K562 (cell line): ENCODE results near the gene CYB5RL. TPM values are rescaled to one million over a fixed set of nuclear protein-coding genes. Genes with fewer than 3 reads are reported as not detected.

Experiments used
- ATAC-seq: fragments of 200-7000 bp; cut with Tn5 transposase; 3 replicates; pipeline ENCODE4 v1.9.1; 2020; ENCODE audit warnings: moderate library complexity
- BruUV-seq: library from RNA; stranded (reverse); fragments of 400-500 nt; replicated peaks from 2 replicates; lab custom pipeline; 2021; lab: Mats Ljungman, UMichigan
- CTCF ChIA-PET: fragments of 300-600 bp; formaldehyde crosslinking; extraction: SDS; loops from one replicate; lab custom pipeline; 2021; ENCODE audit warnings: low intra/inter-chr PET ratio; lab: Yijun Ruan, JAX
- POLR2A ChIA-PET: fragments of 300-600, 350-650 bp; sonication (Branson Sonifier 250); formaldehyde crosslinking; extraction: SDS; loops from one replicate; lab custom pipeline; 2021; ENCODE audit warnings: antibody characterized with exemption, inconsistent platforms; lab: Yijun Ruan, JAX
- DNase-seq, 4 experiments: peaks; one replicate each; pipeline versions ENCODE4 v3.0.0 to v3.0.0-alpha.2; 2011 to 2018; ENCODE audit warnings: low spot score in 3 of 4, mixed read lengths in 3 of 4; ENCODE audit errors: extremely low read depth in 1 of 4
- FAIRE-seq: peaks from 2 replicates; lab custom pipeline; 2011; peaks lifted over from hg19 to GRCh38; lab: Jason Lieb, UNC
- H2AFZ ChIP-seq: 2 replicates; pipeline ENCODE4 v1.6.0; 2011; ENCODE audit warnings: low read depth, low read length, control low read depth, inconsistent platforms
- H3K27ac ChIP-seq: fragments of 200-600 bp; 3 replicates; pipeline ENCODE4 v1.8.0; 2011; ENCODE audit warnings: low read depth, mild to moderate bottlenecking, control low read depth, inconsistent platforms, low read length, moderate library complexity, mixed read lengths; ENCODE audit errors: extremely low read depth
- H3K27me3 ChIP-seq, 2 experiments: fragments of 300-600 bp in 1 of 2; 2 replicates in 1 of 2; 3 replicates in 1 of 2; pipeline versions ENCODE4 v1.6.0 to v1.8.0; 2011; ENCODE audit warnings: inconsistent platforms in 2 of 2, low read length in 2 of 2, mild to moderate bottlenecking in 1 of 2, mixed read lengths in 1 of 2, moderate library complexity in 1 of 2; ENCODE audit not compliant: control insufficient read depth in 2 of 2, insufficient read depth in 2 of 2
- H3K36me3 ChIP-seq: fragments of 300-600 bp; 3 replicates; pipeline ENCODE4 v1.8.0; 2011; ENCODE audit warnings: mild to moderate bottlenecking, low read length, inconsistent platforms; ENCODE audit not compliant: control insufficient read depth, insufficient read depth
- H3K4me1 ChIP-seq, 2 experiments: fragments of 200-600 bp in 1 of 2; replicated peaks in 1 of 2; 2 replicates in 1 of 2; 3 replicates in 1 of 2; pipeline versions ENCODE4 v1.5.1 to v1.8.0; 2011; ENCODE audit warnings: inconsistent platforms in 2 of 2, low read length in 2 of 2, mild to moderate bottlenecking in 1 of 2, mixed read lengths in 1 of 2, moderate library complexity in 1 of 2; ENCODE audit not compliant: control insufficient read depth in 2 of 2, insufficient read depth in 2 of 2
- H3K4me2 ChIP-seq: 2 replicates; pipeline ENCODE4 v1.6.1; 2011; ENCODE audit warnings: low read length, control low read depth, inconsistent platforms, mixed read lengths; ENCODE audit not compliant: insufficient read depth
- H3K4me3 ChIP-seq: fragments of 200-600 bp; sonication (generic), shearing (Covaris generic); 2 replicates; pipeline ENCODE4 v1.5.1; 2016; ENCODE audit warnings: control low read depth, inconsistent platforms
- H3K79me2 ChIP-seq: fragments of 200-600 bp; 3 replicates; pipeline ENCODE4 v1.8.0; 2011; ENCODE audit warnings: low read length, inconsistent platforms; ENCODE audit not compliant: control insufficient read depth, insufficient read depth
- H3K9ac ChIP-seq, 2 experiments: 2 replicates each; pipeline versions ENCODE4 v1.6.0 to v1.6.1; 2011; ENCODE audit warnings: low read depth in 2 of 2, low read length in 2 of 2, control low read depth in 1 of 2, inconsistent platforms in 1 of 2, mild to moderate bottlenecking in 1 of 2, mixed read lengths in 1 of 2; ENCODE audit not compliant: insufficient read depth in 1 of 2
- H3K9me1 ChIP-seq: one replicate; pipeline ENCODE4 v1.6.0; 2011; ENCODE audit warnings: inconsistent platforms, mild to moderate bottlenecking, low read length, moderate library complexity; ENCODE audit not compliant: control insufficient read depth, insufficient read depth
- H3K9me3 ChIP-seq: replicated peaks from 2 replicates; pipeline ENCODE4 v1.5.1; 2011; ENCODE audit warnings: low read depth, low read length, inconsistent platforms; ENCODE audit not compliant: control insufficient read depth, insufficient read depth
- H4K20me1 ChIP-seq: replicated peaks from 2 replicates; pipeline ENCODE4 v1.6.1; 2011; ENCODE audit warnings: low read length, inconsistent platforms, mixed read lengths; ENCODE audit not compliant: control insufficient read depth, insufficient read depth
- NFE2 ChIP-seq: IDR thresholded peaks from 2 replicates; pipeline ENCODE4 v1.6.1; 2014; ENCODE audit warnings: antibody characterized with exemption, low read depth
- WGBS: fragments of 100-300 bp; shearing (Covaris generic); methylation state at CpG from one replicate; pipeline ENCODE4 v1.1.6; 2016; ENCODE audit warnings: low coverage, mixed read lengths; ENCODE audit not compliant: insufficient coverage; ENCODE audit errors: missing lambda C conversion rate; 5-methylcytosine and 5-hydroxymethylcytosine counted together
- in situ Hi-C: fragments of 300-500 bp; cut with MboI; formaldehyde crosslinking; loops from 4 replicates; pipeline ENCODE4 v1.15.0; 2018; ENCODE audit warnings: inconsistent platforms, mixed read lengths
- intact Hi-C: fragments of 100-400 bp; cut with micrococcal nuclease; formaldehyde crosslinking; loops from 2 replicates; pipeline ENCODE4 v1.14.2; 2022
- polyA plus RNA-seq, 8 experiments: library from polyadenylated mRNA; depleted of rRNA in 4 of 8; stranded (reverse) in 5 of 8; unstranded in 3 of 8; fragments of >200 nt; fragmentation: Nextera tagmentation in 2 of 8; fragmentation: Illumina TruSeq in 1 of 8; extraction: Ambion mirVana in 2 of 8; extraction: Trizol in 1 of 8; gene quantifications; 2 replicates each; pipeline versions ENCODE4 v1.2.1 to v1.2.3, GENCODE V29; 2011 to 2014; ENCODE audit warnings: inconsistent platforms in 1 of 8, missing spikeins in 1 of 8
- total RNA-seq, 7 experiments: library from RNA; depleted of rRNA in 6 of 7; stranded (reverse); fragments of >200 nt in 6 of 7; fragmentation: Illumina TruSeq in 2 of 7; extraction: Trizol in 2 of 7; gene quantifications; 2 replicates each; pipeline versions ENCODE4 v1.2.1 to v1.2.3, GENCODE V29; 2011 to 2021; ENCODE audit warnings: low replicate concordance in 1 of 7
- TF ChIP-seq, protein P1 (sequence below): sonication (generic); formaldehyde crosslinking; IDR thresholded peaks from 2 replicates; pipeline ENCODE4 v1.8.0; 2022; ENCODE audit warnings: mild to moderate bottlenecking, missing genetic modification reagents

Gene CYB5RL
- total and polyA plus RNA-seq, 9 of the 15 experiments (the other 6 are each of a cell fraction or from before 2014, with no cell fraction given): 7.9 to 18.0 (median 11.2) TPM

DNA sequence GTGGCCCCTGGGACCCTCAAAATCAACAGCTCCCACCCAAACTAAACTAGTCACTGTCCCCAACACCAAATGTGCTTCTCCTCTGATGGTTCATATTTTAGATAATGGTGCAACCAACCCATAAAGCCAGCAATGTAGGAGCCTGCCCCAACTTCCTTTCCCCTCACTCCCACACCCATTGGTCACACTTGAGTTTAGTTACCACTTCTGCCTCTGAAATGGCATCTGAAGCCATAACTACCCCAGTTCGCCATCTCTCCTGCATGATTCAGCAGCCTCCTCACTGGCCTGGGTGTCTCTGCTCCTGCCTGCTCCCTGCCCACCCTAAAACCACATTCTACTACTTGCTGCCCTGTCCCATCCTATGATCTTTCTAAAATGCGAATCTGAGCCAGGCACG, 43.6 kb downstream of the CYB5RL start:
- no peaks in the 10 kb centered on the region for H3K36me3 ChIP-seq
- no peak overlapping the region for H3K4me2 ChIP-seq
- FAIRE-seq: no peak
- ATAC-seq: no peak
- H3K9me3 ChIP-seq: no peaks in the 10 kb centered on the region
- no peaks in the 10 kb centered on the region for H4K20me1 ChIP-seq
- H3K27me3 ChIP-seq: peaks cover 0 to 5% of the 10 kb centered on the region in 2 experiments; a peak in 1 of 5 replicates
- BruUV-seq: no TSS peak
- H2AFZ ChIP-seq: no peak overlapping the region
- CTCF ChIA-PET: no interaction called here
- POLR2A ChIA-PET: no interaction called here
- H3K79me2 ChIP-seq: no peaks in the 10 kb centered on the region
- peaks cover 0 to 9% of the 10 kb centered on the region in 2 experiments; a peak in 1 of 5 replicates for H3K4me1 ChIP-seq
- no peak overlapping the region for H3K27ac ChIP-seq
- intact Hi-C loops: no loop called here
- no peak overlapping the region for H3K9ac ChIP-seq
- in situ Hi-C loops: no loop called here
- DNase-seq: no peak
- WGBS: 20% methylated on average over 3 of the region's 3 CpGs
- no peak overlapping the region for H3K4me3 ChIP-seq
- TF ChIP-seq, protein P1, sequence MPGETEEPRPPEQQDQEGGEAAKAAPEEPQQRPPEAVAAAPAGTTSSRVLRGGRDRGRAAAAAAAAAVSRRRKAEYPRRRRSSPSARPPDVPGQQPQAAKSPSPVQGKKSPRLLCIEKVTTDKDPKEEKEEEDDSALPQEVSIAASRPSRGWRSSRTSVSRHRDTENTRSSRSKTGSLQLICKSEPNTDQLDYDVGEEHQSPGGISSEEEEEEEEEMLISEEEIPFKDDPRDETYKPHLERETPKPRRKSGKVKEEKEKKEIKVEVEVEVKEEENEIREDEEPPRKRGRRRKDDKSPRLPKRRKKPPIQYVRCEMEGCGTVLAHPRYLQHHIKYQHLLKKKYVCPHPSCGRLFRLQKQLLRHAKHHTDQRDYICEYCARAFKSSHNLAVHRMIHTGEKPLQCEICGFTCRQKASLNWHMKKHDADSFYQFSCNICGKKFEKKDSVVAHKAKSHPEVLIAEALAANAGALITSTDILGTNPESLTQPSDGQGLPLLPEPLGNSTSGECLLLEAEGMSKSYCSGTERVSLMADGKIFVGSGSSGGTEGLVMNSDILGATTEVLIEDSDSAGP: no peak
- 0 out of 2 replicates have a peak, but pooled peaks have one; percentile 3 for TF ChIP-seq NFE2
- TF ChIP-seq, all 486 proteins: peak for 1
- H3K9me1 ChIP-seq: no peaks in the 10 kb centered on the region
